ENCODE results near the gene B3GALNT2.

B3GALNT2 gene

GRCh38 chr1:235454021-235454420 lies 50.2 kb downstream of the B3GALNT2 start:
- Histone ChIP-seq H3K27me3 (ENCODE audit: control insufficient read depth in 1 of 2, insufficient read depth in 2 of 2, low read length in 2 of 2) (no peaks in the 10 kb centered on the region), H3K36me3 (ENCODE audit: control insufficient read depth in 2 of 2, insufficient read depth in 2 of 2, low read length in 2 of 2) (peaks cover 17 to 28% of the 10 kb centered on the region in 2 donors)

GRCh38 chr1:235450886-235451483 lies 53.3 kb downstream of the B3GALNT2 start:
- no peaks in the 10 kb centered on the region for H3K9me3 ChIP-seq (ENCODE audit: control insufficient read depth in 2 of 2, low read length in 2 of 2)
- H3K9ac ChIP-seq (ENCODE audit: low read length in 2 of 2): no peak overlapping the region
- no peak overlapping the region for H3K4me3 ChIP-seq (ENCODE audit: low read length in 2 of 2)
- peaks cover 29 to 39% of the 10 kb centered on the region in 2 donors for H3K36me3 ChIP-seq (ENCODE audit: control insufficient read depth in 2 of 2, insufficient read depth in 2 of 2, low read length in 2 of 2)
- H3K4me1 ChIP-seq (ENCODE audit: control insufficient read depth, insufficient read depth, low read length): no peaks in the 10 kb centered on the region
- no peaks in the 10 kb centered on the region for H3K27me3 ChIP-seq (ENCODE audit: control insufficient read depth in 1 of 2, insufficient read depth in 2 of 2, low read length in 2 of 2)
- no peak overlapping the region for H3K27ac ChIP-seq (ENCODE audit: low read length)

More at GRCh38 chr1:235454021-235454420, 50.2 kb downstream of the B3GALNT2 start:
- H3K4me3 ChIP-seq (ENCODE audit: low read length in 2 of 2): no peak overlapping the region
- no peaks in the 10 kb centered on the region for H3K4me1 ChIP-seq (ENCODE audit: control insufficient read depth, insufficient read depth, low read length)
- H3K9me3 ChIP-seq (ENCODE audit: control insufficient read depth in 2 of 2, low read length in 2 of 2): no peaks in the 10 kb centered on the region
- H3K27ac ChIP-seq (ENCODE audit: low read length): no peak overlapping the region
- no peak overlapping the region for H3K9ac ChIP-seq (ENCODE audit: low read length in 2 of 2)

- Histone ChIP-seq H3K9ac (ENCODE audit: low read length in 2 of 2) (no peak overlapping the region), H3K9me3 (ENCODE audit: control insufficient read depth in 2 of 2, low read length in 2 of 2) (no peaks in the 10 kb centered on the region), H3K36me3 (ENCODE audit: control insufficient read depth in 2 of 2, insufficient read depth in 2 of 2, low read length in 2 of 2) (peaks cover 29 to 43% of the 10 kb centered on the region in 2 donors), H3K27ac (ENCODE audit: low read length) (no peak overlapping the region), H3K4me3 (ENCODE audit: low read length in 2 of 2) (no peak overlapping the region), H3K4me1 (ENCODE audit: control insufficient read depth, insufficient read depth, low read length) (no peaks in the 10 kb centered on the region), H3K27me3 (ENCODE audit: control insufficient read depth in 1 of 2, insufficient read depth in 2 of 2, low read length in 2 of 2) (no peaks in the 10 kb centered on the region)
These were observed 53.8 kb downstream of the B3GALNT2 start for GRCh38 chr1:235450433-235450832.

GRCh38 chr1:235448616-235449015 lies 55.6 kb downstream of the B3GALNT2 start:
- no peak overlapping the region for H3K9ac ChIP-seq (ENCODE audit: low read length in 2 of 2)
- no peaks in the 10 kb centered on the region for H3K9me3 ChIP-seq (ENCODE audit: control insufficient read depth in 2 of 2, low read length in 2 of 2)
- no peaks in the 10 kb centered on the region for H3K4me1 ChIP-seq (ENCODE audit: control insufficient read depth, insufficient read depth, low read length)
- H3K4me3 ChIP-seq (ENCODE audit: low read length in 2 of 2): no peak overlapping the region
- no peaks in the 10 kb centered on the region for H3K27me3 ChIP-seq (ENCODE audit: control insufficient read depth in 1 of 2, insufficient read depth in 2 of 2, low read length in 2 of 2)
- no peak overlapping the region for H3K27ac ChIP-seq (ENCODE audit: low read length)
- peaks cover 34 to 43% of the 10 kb centered on the region in 2 donors for H3K36me3 ChIP-seq (ENCODE audit: control insufficient read depth in 2 of 2, insufficient read depth in 2 of 2, low read length in 2 of 2)

GRCh38 chr1:235442788-235443429 lies 61.3 kb downstream of the B3GALNT2 start:
- Histone ChIP-seq H3K9ac (ENCODE audit: low read length in 2 of 2) (no peak overlapping the region), H3K27me3 (ENCODE audit: control insufficient read depth in 1 of 2, insufficient read depth in 2 of 2, low read length in 2 of 2) (no peaks in the 10 kb centered on the region), H3K27ac (ENCODE audit: low read length) (no peak overlapping the region), H3K4me3 (ENCODE audit: low read length in 2 of 2) (no peak overlapping the region), H3K36me3 (ENCODE audit: control insufficient read depth in 2 of 2, insufficient read depth in 2 of 2, low read length in 2 of 2) (peaks cover 32 to 41% of the 10 kb centered on the region in 2 donors), H3K9me3 (ENCODE audit: control insufficient read depth in 2 of 2, low read length in 2 of 2) (no peaks in the 10 kb centered on the region), H3K4me1 (ENCODE audit: control insufficient read depth, insufficient read depth, low read length) (no peaks in the 10 kb centered on the region)

- H3K4me1 ChIP-seq (ENCODE audit: control insufficient read depth, insufficient read depth, low read length): no peaks in the 10 kb centered on the region
- H3K9me3 ChIP-seq (ENCODE audit: control insufficient read depth in 2 of 2, low read length in 2 of 2): no peaks in the 10 kb centered on the region
- no peak overlapping the region for H3K4me3 ChIP-seq (ENCODE audit: low read length in 2 of 2)
- peaks cover 38 to 39% of the 10 kb centered on the region in 2 donors for H3K36me3 ChIP-seq (ENCODE audit: control insufficient read depth in 2 of 2, insufficient read depth in 2 of 2, low read length in 2 of 2)
- no peak overlapping the region for H3K9ac ChIP-seq (ENCODE audit: low read length in 2 of 2)
- H3K27ac ChIP-seq (ENCODE audit: low read length): no peak overlapping the region
- H3K27me3 ChIP-seq (ENCODE audit: control insufficient read depth in 1 of 2, insufficient read depth in 2 of 2, low read length in 2 of 2): no peaks in the 10 kb centered on the region
These were observed 63.0 kb downstream of the B3GALNT2 start for GRCh38 chr1:235441159-235441685.

- Histone ChIP-seq H3K9ac (ENCODE audit: low read length in 2 of 2) (no peak overlapping the region), H3K4me1 (ENCODE audit: control insufficient read depth, insufficient read depth, low read length) (no peaks in the 10 kb centered on the region), H3K36me3 (ENCODE audit: control insufficient read depth in 2 of 2, insufficient read depth in 2 of 2, low read length in 2 of 2) (peaks cover 19% of the 10 kb centered on the region in 2 donors), H3K4me3 (ENCODE audit: low read length in 2 of 2) (no peak overlapping the region), H3K27me3 (ENCODE audit: control insufficient read depth in 1 of 2, insufficient read depth in 2 of 2, low read length in 2 of 2) (no peaks in the 10 kb centered on the region), H3K27ac (ENCODE audit: low read length) (no peak overlapping the region), H3K9me3 (ENCODE audit: control insufficient read depth in 2 of 2, low read length in 2 of 2) (no peaks in the 10 kb centered on the region)
These were observed 70.3 kb downstream of the B3GALNT2 start for GRCh38 chr1:235434001-235434400.

- Histone ChIP-seq H3K4me3 (ENCODE audit: low read length in 2 of 2) (no peak overlapping the region), H3K36me3 (ENCODE audit: control insufficient read depth in 2 of 2, insufficient read depth in 2 of 2, low read length in 2 of 2) (peaks cover 0 to 7% of the 10 kb centered on the region in 2 donors), H3K4me1 (ENCODE audit: control insufficient read depth, insufficient read depth, low read length) (no peaks in the 10 kb centered on the region), H3K27ac (ENCODE audit: low read length) (no peak overlapping the region), H3K27me3 (ENCODE audit: control insufficient read depth in 1 of 2, insufficient read depth in 2 of 2, low read length in 2 of 2) (no peaks in the 10 kb centered on the region), H3K9me3 (ENCODE audit: control insufficient read depth in 2 of 2, low read length in 2 of 2) (no peaks in the 10 kb centered on the region), H3K9ac (ENCODE audit: low read length in 2 of 2) (no peak overlapping the region)
These were observed 73.3 kb downstream of the B3GALNT2 start for GRCh38 chr1:235430991-235431390.

GRCh38 chr1:235429143-235429542 lies 75.1 kb downstream of the B3GALNT2 start:
- H3K4me1 ChIP-seq (ENCODE audit: control insufficient read depth, insufficient read depth, low read length): no peaks in the 10 kb centered on the region
- no peaks in the 10 kb centered on the region for H3K27me3 ChIP-seq (ENCODE audit: control insufficient read depth in 1 of 2, insufficient read depth in 2 of 2, low read length in 2 of 2)
- H3K27ac ChIP-seq (ENCODE audit: low read length): no peak overlapping the region
- no peak overlapping the region for H3K4me3 ChIP-seq (ENCODE audit: low read length in 2 of 2)
- no peak overlapping the region for H3K9ac ChIP-seq (ENCODE audit: low read length in 2 of 2)
- H3K36me3 ChIP-seq (ENCODE audit: control insufficient read depth in 2 of 2, insufficient read depth in 2 of 2, low read length in 2 of 2): peaks cover 0 to 3% of the 10 kb centered on the region in 2 donors
- H3K9me3 ChIP-seq (ENCODE audit: control insufficient read depth in 2 of 2, low read length in 2 of 2): no peaks in the 10 kb centered on the region

GRCh38 chr1:235427447-235427846 lies 76.8 kb downstream of the B3GALNT2 start:
- H3K36me3 ChIP-seq (ENCODE audit: control insufficient read depth in 2 of 2, insufficient read depth in 2 of 2, low read length in 2 of 2): no peaks in the 10 kb centered on the region
- H3K4me3 ChIP-seq (ENCODE audit: low read length in 2 of 2): no peak overlapping the region
- no peak overlapping the region for H3K9ac ChIP-seq (ENCODE audit: low read length in 2 of 2)
- no peaks in the 10 kb centered on the region for H3K27me3 ChIP-seq (ENCODE audit: control insufficient read depth in 1 of 2, insufficient read depth in 2 of 2, low read length in 2 of 2)
- no peaks in the 10 kb centered on the region for H3K9me3 ChIP-seq (ENCODE audit: control insufficient read depth in 2 of 2, low read length in 2 of 2)
- no peak overlapping the region for H3K27ac ChIP-seq (ENCODE audit: low read length)
- H3K4me1 ChIP-seq (ENCODE audit: control insufficient read depth, insufficient read depth, low read length): no peaks in the 10 kb centered on the region

GRCh38 chr1:235426680-235427079 lies 77.6 kb downstream of the B3GALNT2 start:
- Histone ChIP-seq H3K27me3 (ENCODE audit: control insufficient read depth in 1 of 2, insufficient read depth in 2 of 2, low read length in 2 of 2) (no peaks in the 10 kb centered on the region), H3K9me3 (ENCODE audit: control insufficient read depth in 2 of 2, low read length in 2 of 2) (no peaks in the 10 kb centered on the region), H3K36me3 (ENCODE audit: control insufficient read depth in 2 of 2, insufficient read depth in 2 of 2, low read length in 2 of 2) (no peaks in the 10 kb centered on the region), H3K9ac (ENCODE audit: low read length in 2 of 2) (no peak overlapping the region), H3K4me1 (ENCODE audit: control insufficient read depth, insufficient read depth, low read length) (no peaks in the 10 kb centered on the region), H3K4me3 (ENCODE audit: low read length in 2 of 2) (no peak overlapping the region), H3K27ac (ENCODE audit: low read length) (no peak overlapping the region)

Measured in stomach smooth muscle (tissue), 2 donors.